Endothelial cell of umbilical vein (primary cell): ENCODE results near the gene CNPY1. TPM values are rescaled to one million over a fixed set of nuclear protein-coding genes. Genes with fewer than 3 reads are reported as not detected.

Source experiments
- BruUV-seq: library from RNA; stranded (reverse); fragments of 400-500 nt; replicated peaks from 2 replicates; lab custom pipeline; 2021; lab: Mats Ljungman, UMichigan
- CTCF ChIA-PET: fragments of 300-600, 350-600 bp; sonication (Branson Sonifier 250); formaldehyde crosslinking; loops from one replicate; lab custom pipeline; 2021; ENCODE audit warnings: antibody characterized with exemption, inconsistent platforms; lab: Charles Lee
- POLR2A ChIA-PET: fragments of 300-600, 350-600 bp; sonication (Branson Sonifier 250); formaldehyde crosslinking; loops from one replicate; lab custom pipeline; 2021; ENCODE audit warnings: antibody characterized with exemption, inconsistent platforms; lab: Charles Lee
- DNase-seq: peaks from one replicate; pipeline ENCODE4 v3.0.0-alpha.2; 2011; ENCODE audit warnings: low read depth, low spot score
- FAIRE-seq: peaks from 2 replicates; lab custom pipeline; 2011; peaks lifted over from hg19 to GRCh38; lab: Jason Lieb, UNC
- H2AFZ ChIP-seq: 2 replicates; pipeline ENCODE4 v1.6.0; 2012; ENCODE audit warnings: low read depth, low read length, control low read depth, inconsistent platforms
- H3K27ac ChIP-seq: 2 replicates; pipeline ENCODE4 v1.5.1; 2011; ENCODE audit warnings: low read depth, mild to moderate bottlenecking, control low read depth, low read length, moderate library complexity; ENCODE audit not compliant: insufficient read depth
- H3K27me3 ChIP-seq, 2 experiments: 2 replicates each; pipeline versions ENCODE4 v1.6.0 to v1.6.1; 2011; ENCODE audit warnings: low read length in 2 of 2, mixed read lengths in 1 of 2; ENCODE audit not compliant: control insufficient read depth in 2 of 2, insufficient read depth in 2 of 2
- H3K36me3 ChIP-seq, 2 experiments: 2 replicates in 1 of 2; 3 replicates in 1 of 2; pipeline ENCODE4 v1.5.1; 2011; ENCODE audit warnings: low read length in 2 of 2, mild to moderate bottlenecking in 1 of 2, moderate library complexity in 1 of 2; ENCODE audit not compliant: control insufficient read depth in 2 of 2, insufficient read depth in 2 of 2; ENCODE audit errors: extremely low read depth in 1 of 2
- H3K4me1 ChIP-seq: 3 replicates; pipeline ENCODE4 v1.5.1; 2011; ENCODE audit warnings: mild to moderate bottlenecking, low read length; ENCODE audit not compliant: control insufficient read depth, insufficient read depth; ENCODE audit errors: extremely low read depth
- H3K4me2 ChIP-seq: 2 replicates; pipeline ENCODE4 v1.6.1; 2011; ENCODE audit warnings: low read length, control low read depth, mixed read lengths; ENCODE audit not compliant: insufficient read depth
- H3K4me3 ChIP-seq, 3 experiments: fragments of 200-600 bp in 1 of 3; sonication (generic), shearing (Covaris generic) in 1 of 3; replicated peaks in 1 of 3; 2 replicates each; pipeline ENCODE4 v1.5.1; 2011 to 2016; ENCODE audit warnings: control low read depth in 3 of 3, low read length in 3 of 3, mild to moderate bottlenecking in 2 of 3, inconsistent platforms in 1 of 3, low read depth in 1 of 3, moderate library complexity in 1 of 3; ENCODE audit not compliant: insufficient read depth in 1 of 3
- H3K79me2 ChIP-seq: 2 replicates; pipeline ENCODE4 v1.6.0; 2012; ENCODE audit warnings: low read length, inconsistent platforms; ENCODE audit not compliant: control insufficient read depth, insufficient read depth
- H3K9ac ChIP-seq: replicated peaks from 2 replicates; pipeline ENCODE3; 2011; ENCODE audit warnings: low read length, control low read depth; ENCODE audit not compliant: insufficient read depth; ENCODE audit errors: extremely low read depth
- H3K9me1 ChIP-seq: replicated peaks from 3 replicates; pipeline ENCODE4 v1.6.0; 2011; ENCODE audit warnings: mild to moderate bottlenecking, low read length; ENCODE audit not compliant: control insufficient read depth, insufficient read depth; ENCODE audit errors: extremely low read depth
- H3K9me3 ChIP-seq: replicated peaks from 2 replicates; pipeline ENCODE4 v1.5.1; 2012; ENCODE audit warnings: low read length, inconsistent platforms; ENCODE audit not compliant: control insufficient read depth, insufficient read depth
- H4K20me1 ChIP-seq: replicated peaks from 2 replicates; pipeline ENCODE3; 2011; ENCODE audit warnings: mild to moderate bottlenecking, low read length; ENCODE audit not compliant: control insufficient read depth, insufficient read depth; ENCODE audit errors: extremely low read depth
- CTCF ChIP-seq, 2 donors: IDR thresholded peaks; 1 replicate in 1 of 2; 2 replicates in 1 of 2; pipeline ENCODE4 v1.5.1; 2011; ENCODE audit warnings: low read length in 2 of 2, mild to moderate bottlenecking in 2 of 2, moderate library complexity in 2 of 2, control low read depth in 1 of 2, inconsistent platforms in 1 of 2, low read depth in 1 of 2; ENCODE audit not compliant: insufficient read depth in 1 of 2; ENCODE audit errors: extremely low read depth in 1 of 2
- EZH2 ChIP-seq: IDR thresholded peaks from 2 replicates; pipeline ENCODE4 v1.6.1; 2012; ENCODE audit warnings: borderline replicate concordance, low read depth, mild to moderate bottlenecking, moderate library complexity, low read length, inconsistent platforms; ENCODE audit not compliant: severe bottlenecking
- FOS ChIP-seq: IDR thresholded peaks from 2 replicates; pipeline ENCODE4 v1.6.1; 2011; ENCODE audit warnings: mild to moderate bottlenecking, low read length, moderate library complexity, borderline replicate concordance; ENCODE audit not compliant: insufficient read depth
- GATA2 ChIP-seq: IDR thresholded peaks from 2 replicates; pipeline ENCODE4 v1.7.0; 2011; ENCODE audit warnings: low read depth, mild to moderate bottlenecking, moderate library complexity, mixed read lengths, low read length; ENCODE audit not compliant: insufficient read length, insufficient read depth
- JUN ChIP-seq: IDR thresholded peaks from 2 replicates; pipeline ENCODE4 v1.6.1; 2011; ENCODE audit warnings: borderline replicate concordance, low read depth; ENCODE audit not compliant: insufficient read length, insufficient read depth
- MAX ChIP-seq: IDR thresholded peaks from 2 replicates; pipeline ENCODE4 v1.6.1; 2011; ENCODE audit not compliant: insufficient read depth, insufficient read length
- MYC ChIP-seq: IDR thresholded peaks from one replicate; pipeline ENCODE4 v1.6.1; 2011; ENCODE audit warnings: mild to moderate bottlenecking, low read depth, low read length
- POLR2A ChIP-seq: IDR thresholded peaks from 2 replicates; pipeline ENCODE4 v1.6.1; 2012; ENCODE audit warnings: low read depth, mild to moderate bottlenecking, control low read depth, low read length
- POLR2AphosphoS5 ChIP-seq: IDR thresholded peaks from 2 replicates; pipeline ENCODE4 v1.6.1; 2012; ENCODE audit warnings: low read depth, mild to moderate bottlenecking, control low read depth, low read length, moderate library complexity; ENCODE audit not compliant: insufficient read depth
- dilution Hi-C: fragments of 300-500 bp; cut with MboI; formaldehyde crosslinking; loops from one replicate; pipeline ENCODE4 v1.15.0; 2019; ENCODE audit warnings: low sequenced_read_pairs; ENCODE audit not compliant: extremely low pct_ligation_motif_present
- intact Hi-C: fragments of 100-400 bp; cut with micrococcal nuclease; formaldehyde crosslinking; loops from one replicate; pipeline ENCODE4 v1.10.0; 2022
- polyA plus RNA-seq, 4 experiments: library from polyadenylated mRNA; depleted of rRNA in 3 of 4; stranded (reverse) in 3 of 4; unstranded in 1 of 4; fragments of >200 nt; gene quantifications; 2 replicates each; pipeline versions ENCODE4 v1.2.1 to v1.2.3, GENCODE V29; 2011 to 2012; ENCODE audit warnings: missing spikeins in 1 of 4
- total RNA-seq: library from RNA; stranded (reverse); gene quantifications from 2 replicates; pipeline ENCODE4 v1.2.3, GENCODE V29; 2021

CNPY1 gene
- total and polyA plus RNA-seq, 2 donors (not counting 3 experiments of a cell fraction or from before 2014, with no cell fraction given), result not detected

- Histone ChIP-seq H3K9me1 (no peaks in the 10 kb centered on the region), H3K36me3 (no peaks in the 10 kb centered on the region), H3K27ac (no peak overlapping the region), H3K79me2 (no peaks in the 10 kb centered on the region), H3K4me3 (no peak overlapping the region), H3K4me2 (no peak overlapping the region), H2AFZ (no peak overlapping the region), H3K4me1 (no peaks in the 10 kb centered on the region), H3K9me3 (no peaks in the 10 kb centered on the region), H4K20me1 (no peaks in the 10 kb centered on the region), H3K9ac (no peak overlapping the region), H3K27me3 (no peaks in the 10 kb centered on the region)
- DNase-seq (no peak), FAIRE-seq (no peak)
- POLR2A ChIA-PET, result no interaction called here
- no TSS peak for BruUV-seq
- dilution Hi-C loops, result no loop called here
- intact Hi-C loops, result no loop called here
- TF ChIP-seq JUN, result no peak
- no peak for TF ChIP-seq GATA2
- TF ChIP-seq POLR2AphosphoS5, result no peak
- no peak for TF ChIP-seq MYC
- no peak for TF ChIP-seq FOS
- no peak for TF ChIP-seq POLR2A
- no peak for TF ChIP-seq EZH2
- TF ChIP-seq MAX, result no peak
- TF ChIP-seq CTCF (IDR thresholded peaks at IDR 0.05; ENCODE audit: extremely low read depth in 1 of 2, insufficient read depth in 1 of 2, low read depth in 1 of 2, low read length in 2 of 2), result no peak
- CTCF ChIA-PET, result no interaction called here
Observed at GRCh38 chr7:155570171-155570958, 24.0 kb upstream of the CNPY1 start.
